Measurements from ENCODE around the gene WNT9A.

Gene WNT9A

GRCh38 chr1:227900571-227901051, 47.1 kb downstream of the WNT9A start:
- in situ Hi-C loops (cut with MboI; ENCODE audit: low sequenced_read_pairs): no loop called here

- in situ Hi-C loops (cut with MboI; ENCODE audit: low sequenced_read_pairs): no loop called here
Measured at GRCh38 chr1:227899820-227900449, 47.8 kb downstream of the WNT9A start.

GRCh38 chr1:227899141-227899819, 48.5 kb downstream of the WNT9A start:
- in situ Hi-C loops (cut with MboI; ENCODE audit: low sequenced_read_pairs): no loop called here

GRCh38 chr1:227898502-227899140, 49.1 kb downstream of the WNT9A start:
- in situ Hi-C loops (cut with MboI; ENCODE audit: low sequenced_read_pairs): no loop called here

GRCh38 chr1:227897704-227898438, 49.9 kb downstream of the WNT9A start:
- in situ Hi-C loops (cut with MboI; ENCODE audit: low sequenced_read_pairs): no loop called here

- in situ Hi-C loops (cut with MboI; ENCODE audit: low sequenced_read_pairs): no loop called here
Measured at GRCh38 chr1:227896710-227897655, 50.7 kb downstream of the WNT9A start.

GRCh38 chr1:227895828-227896685, 51.7 kb downstream of the WNT9A start:
- in situ Hi-C loops (cut with MboI; ENCODE audit: low sequenced_read_pairs): no loop called here

- in situ Hi-C loops (cut with MboI; ENCODE audit: low sequenced_read_pairs): no loop called here
Measured at GRCh38 chr1:227894831-227895451, 52.8 kb downstream of the WNT9A start.

GRCh38 chr1:227893949-227894721, 53.6 kb downstream of the WNT9A start:
- in situ Hi-C loops (cut with MboI; ENCODE audit: low sequenced_read_pairs): no loop called here

- in situ Hi-C loops (cut with MboI; ENCODE audit: low sequenced_read_pairs): no loop called here
Measured at GRCh38 chr1:227893300-227893948, 54.3 kb downstream of the WNT9A start.

GRCh38 chr1:227892489-227893299, 55.0 kb downstream of the WNT9A start:
- in situ Hi-C loops (cut with MboI; ENCODE audit: low sequenced_read_pairs): no loop called here

- in situ Hi-C loops (cut with MboI; ENCODE audit: low sequenced_read_pairs): no loop called here
Measured at GRCh38 chr1:227891955-227892488, 55.7 kb downstream of the WNT9A start.

GRCh38 chr1:227891223-227891954, 56.3 kb downstream of the WNT9A start:
- in situ Hi-C loops (cut with MboI; ENCODE audit: low sequenced_read_pairs): no loop called here

GRCh38 chr1:227890451-227891222, 57.1 kb downstream of the WNT9A start:
- in situ Hi-C loops (cut with MboI; ENCODE audit: low sequenced_read_pairs): no loop called here

GRCh38 chr1:227889863-227890405, 57.8 kb downstream of the WNT9A start:
- in situ Hi-C loops (cut with MboI; ENCODE audit: low sequenced_read_pairs): no loop called here
